Measurements from ENCODE around the gene ZNF716. TPM values are rescaled to one million over a fixed set of nuclear protein-coding genes. Genes with fewer than 3 reads are reported as not detected.

Gene ZNF716
- total RNA-seq, 1 donor, result not detected

DNA sequence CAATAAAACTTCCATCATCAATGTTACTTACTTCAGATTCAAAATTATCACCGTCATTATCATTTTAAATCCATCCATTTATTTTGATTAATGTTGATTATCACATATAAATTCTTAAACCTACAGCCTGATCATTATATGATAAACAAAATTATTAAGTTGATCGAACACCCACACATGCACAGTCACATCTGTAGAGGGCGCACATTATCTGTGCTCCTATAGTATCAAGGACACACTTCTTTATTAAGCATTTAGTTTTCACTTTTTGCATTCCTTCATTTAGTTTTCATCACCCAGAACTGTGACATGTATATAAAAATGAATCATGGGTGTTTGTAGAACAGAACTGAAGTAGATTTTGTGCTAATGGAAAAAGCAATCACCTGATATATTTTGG lies 26.2 kb upstream of the ZNF716 start:
- Histone ChIP-seq H3K4me1 (ENCODE audit: insufficient read depth, low read length) (no peaks in the 10 kb centered on the region), H3K4me3 (ENCODE audit: insufficient read depth, low read length) (no peak overlapping the region), H3K36me3 (ENCODE audit: insufficient read depth, low read length) (no peaks in the 10 kb centered on the region)

DNA sequence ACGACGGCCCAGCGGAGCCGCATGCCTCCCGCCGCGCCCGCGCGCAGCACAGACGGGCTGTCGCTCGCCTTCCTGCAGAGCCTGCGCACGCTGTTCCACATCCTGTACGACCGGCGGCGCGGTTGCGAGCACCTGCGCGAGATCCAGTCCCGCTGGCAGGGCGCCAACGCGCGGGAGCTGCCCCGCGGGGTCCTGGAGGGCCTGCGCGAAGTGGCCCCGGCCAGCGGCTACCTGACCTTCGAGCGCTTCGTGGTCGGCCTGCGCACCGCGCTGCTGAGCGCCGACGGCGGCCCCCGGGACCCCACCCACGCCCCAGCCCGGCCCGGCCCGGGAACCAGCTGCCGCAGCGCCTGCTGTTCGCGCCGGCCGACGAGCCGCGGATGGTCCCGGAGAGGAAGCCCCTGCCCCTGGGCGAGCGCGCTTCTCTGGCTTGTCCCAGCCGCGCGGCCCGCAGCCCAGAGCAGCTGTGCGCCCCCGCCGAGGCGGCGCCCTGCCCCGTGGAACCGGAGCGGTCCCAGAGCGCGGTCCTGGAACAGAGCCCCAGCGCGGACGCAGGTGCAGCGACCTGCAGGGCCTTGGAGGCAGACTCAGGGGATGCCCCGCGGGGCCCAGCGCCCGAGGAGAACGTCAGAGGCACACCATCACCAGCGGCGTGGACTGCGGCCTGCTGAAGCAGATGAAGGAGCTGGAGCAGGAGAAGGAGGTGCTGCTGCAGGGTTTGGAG lies 25.3 kb upstream of the ZNF716 start:
- no peaks in the 10 kb centered on the region for H4K20me1 ChIP-seq (ENCODE audit: insufficient read depth, low read length)
- no peaks in the 10 kb centered on the region for H3K9me3 ChIP-seq (ENCODE audit: low read depth, low read length)
- TF ChIP-seq, protein P1, sequence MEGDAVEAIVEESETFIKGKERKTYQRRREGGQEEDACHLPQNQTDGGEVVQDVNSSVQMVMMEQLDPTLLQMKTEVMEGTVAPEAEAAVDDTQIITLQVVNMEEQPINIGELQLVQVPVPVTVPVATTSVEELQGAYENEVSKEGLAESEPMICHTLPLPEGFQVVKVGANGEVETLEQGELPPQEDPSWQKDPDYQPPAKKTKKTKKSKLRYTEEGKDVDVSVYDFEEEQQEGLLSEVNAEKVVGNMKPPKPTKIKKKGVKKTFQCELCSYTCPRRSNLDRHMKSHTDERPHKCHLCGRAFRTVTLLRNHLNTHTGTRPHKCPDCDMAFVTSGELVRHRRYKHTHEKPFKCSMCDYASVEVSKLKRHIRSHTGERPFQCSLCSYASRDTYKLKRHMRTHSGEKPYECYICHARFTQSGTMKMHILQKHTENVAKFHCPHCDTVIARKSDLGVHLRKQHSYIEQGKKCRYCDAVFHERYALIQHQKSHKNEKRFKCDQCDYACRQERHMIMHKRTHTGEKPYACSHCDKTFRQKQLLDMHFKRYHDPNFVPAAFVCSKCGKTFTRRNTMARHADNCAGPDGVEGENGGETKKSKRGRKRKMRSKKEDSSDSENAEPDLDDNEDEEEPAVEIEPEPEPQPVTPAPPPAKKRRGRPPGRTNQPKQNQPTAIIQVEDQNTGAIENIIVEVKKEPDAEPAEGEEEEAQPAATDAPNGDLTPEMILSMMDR (IDR thresholded peaks at IDR 0.05; ENCODE audit: extremely low read depth, low read depth, low read length), result no peak
- H3K27ac ChIP-seq (ENCODE audit: low read depth, low read length), result no peak overlapping the region
- no peaks in the 10 kb centered on the region for H3K36me3 ChIP-seq (ENCODE audit: insufficient read depth, low read length)
- no peaks in the 10 kb centered on the region for H3K27me3 ChIP-seq (ENCODE audit: insufficient read depth, low read length)
- no peaks in the 10 kb centered on the region for H3K4me1 ChIP-seq (ENCODE audit: insufficient read depth, low read length)
- H2AFZ ChIP-seq (ENCODE audit: low read length), result no peak overlapping the region
- no peak overlapping the region for H3K4me2 ChIP-seq (ENCODE audit: insufficient read depth, low read length)
- H3K79me2 ChIP-seq (ENCODE audit: insufficient read depth, low read length), result no peaks in the 10 kb centered on the region
- no peak for DNase-seq (ENCODE audit: insufficient read length, low spot score, missing footprints)
- H3K4me3 ChIP-seq (ENCODE audit: insufficient read depth, low read length), result no peak overlapping the region

More for the DNA sequence above, 26.2 kb upstream of the ZNF716 start:
- TF ChIP-seq, protein P1 (IDR thresholded peaks at IDR 0.05; ENCODE audit: extremely low read depth, low read depth, low read length), result no peak
- DNase-seq (ENCODE audit: insufficient read length, low spot score, missing footprints), result no peak
- no peak overlapping the region for H3K27ac ChIP-seq (ENCODE audit: low read depth, low read length)
- no peaks in the 10 kb centered on the region for H3K27me3 ChIP-seq (ENCODE audit: insufficient read depth, low read length)
- H3K9me3 ChIP-seq (ENCODE audit: low read depth, low read length), result no peaks in the 10 kb centered on the region
- no peak overlapping the region for H3K4me2 ChIP-seq (ENCODE audit: insufficient read depth, low read length)
- H3K79me2 ChIP-seq (ENCODE audit: insufficient read depth, low read length), result no peaks in the 10 kb centered on the region
- no peak overlapping the region for H2AFZ ChIP-seq (ENCODE audit: low read length)
- no peaks in the 10 kb centered on the region for H4K20me1 ChIP-seq (ENCODE audit: insufficient read depth, low read length)

DNA sequence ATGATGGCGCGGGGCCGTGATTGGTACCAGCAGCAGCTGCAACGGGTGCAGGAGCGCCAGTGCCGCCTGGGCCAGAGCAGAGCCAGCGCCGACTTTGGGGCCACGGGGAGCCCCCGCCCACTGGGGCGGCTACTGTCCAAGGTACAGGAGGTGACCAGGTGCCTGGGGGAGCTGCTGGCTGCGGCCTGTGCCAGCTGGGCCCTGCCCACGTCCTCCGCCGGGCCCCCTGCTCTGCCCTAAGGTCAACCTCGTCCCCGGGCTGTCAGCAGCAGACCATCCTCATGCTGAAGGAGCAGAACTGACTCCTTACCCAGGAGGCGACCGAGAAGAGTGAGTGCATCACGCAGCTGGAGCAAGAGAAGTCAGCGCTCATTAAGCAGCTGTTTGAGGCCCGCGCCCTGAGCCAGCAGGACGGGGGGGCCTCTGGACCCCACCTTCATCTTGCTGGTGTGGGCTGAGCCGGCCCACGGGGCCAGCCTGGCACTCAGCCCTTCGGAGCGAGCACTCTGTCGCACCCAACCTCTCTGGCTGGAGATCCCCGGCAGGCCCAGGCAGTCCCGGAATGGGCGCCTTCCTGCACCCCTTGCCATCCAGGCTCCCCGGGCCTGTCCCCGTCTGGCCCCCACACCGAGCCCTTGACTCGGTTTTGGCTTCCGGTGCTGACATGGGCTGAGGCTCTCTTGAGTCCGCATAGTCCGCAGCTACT lies 24.6 kb upstream of the ZNF716 start:
- Histone ChIP-seq H4K20me1 (ENCODE audit: insufficient read depth, low read length) (no peaks in the 10 kb centered on the region), H2AFZ (ENCODE audit: low read length) (no peak overlapping the region), H3K9me3 (ENCODE audit: low read depth, low read length) (no peaks in the 10 kb centered on the region), H3K79me2 (ENCODE audit: insufficient read depth, low read length) (no peaks in the 10 kb centered on the region), H3K4me2 (ENCODE audit: insufficient read depth, low read length) (no peak overlapping the region), H3K27ac (ENCODE audit: low read depth, low read length) (no peak overlapping the region), H3K36me3 (ENCODE audit: insufficient read depth, low read length) (no peaks in the 10 kb centered on the region), H3K27me3 (ENCODE audit: insufficient read depth, low read length) (no peaks in the 10 kb centered on the region), H3K4me3 (ENCODE audit: insufficient read depth, low read length) (no peak overlapping the region), H3K4me1 (ENCODE audit: insufficient read depth, low read length) (no peaks in the 10 kb centered on the region)
- DNase-seq (ENCODE audit: insufficient read length, low spot score, missing footprints), result no peak
- TF ChIP-seq, protein P1 (IDR thresholded peaks at IDR 0.05; ENCODE audit: extremely low read depth, low read depth, low read length), result no peak

DNA sequence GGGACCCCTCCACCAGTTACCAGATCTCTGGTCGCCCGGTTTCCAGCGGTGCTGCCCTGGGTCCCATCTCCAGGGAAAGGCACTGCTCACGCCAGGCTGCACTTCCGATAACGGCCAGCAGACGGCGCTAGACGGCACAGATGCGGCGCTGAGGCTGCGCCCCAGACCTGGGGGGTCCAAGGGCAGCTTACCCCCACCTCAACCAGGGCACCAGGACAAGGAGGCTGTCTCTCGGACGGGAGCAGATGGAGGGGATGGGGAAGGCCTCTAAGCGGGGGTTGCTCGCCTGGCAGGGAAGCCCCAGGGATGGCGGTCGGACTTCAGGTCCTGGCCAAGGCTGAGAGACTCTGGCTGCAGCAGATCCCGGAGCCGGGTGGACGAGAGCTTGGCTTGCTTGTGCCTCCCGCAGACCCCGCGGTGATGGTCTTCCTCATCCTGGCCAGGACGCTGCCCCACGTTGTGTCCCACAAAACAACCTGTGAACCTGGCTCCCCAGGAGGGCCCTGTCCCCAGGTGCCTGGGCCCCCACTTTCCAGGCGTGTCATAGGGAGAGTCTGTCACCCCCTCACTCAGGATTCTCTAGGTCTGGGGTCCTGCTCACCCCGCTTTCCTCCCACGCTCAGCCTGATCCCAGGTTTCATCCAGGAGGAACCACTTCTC lies 23.9 kb upstream of the ZNF716 start:
- Histone ChIP-seq H3K4me1 (ENCODE audit: insufficient read depth, low read length) (no peaks in the 10 kb centered on the region), H3K4me3 (ENCODE audit: insufficient read depth, low read length) (no peak overlapping the region), H3K4me2 (ENCODE audit: insufficient read depth, low read length) (no peak overlapping the region), H3K79me2 (ENCODE audit: insufficient read depth, low read length) (no peaks in the 10 kb centered on the region), H2AFZ (ENCODE audit: low read length) (no peak overlapping the region), H3K36me3 (ENCODE audit: insufficient read depth, low read length) (no peaks in the 10 kb centered on the region), H3K27ac (ENCODE audit: low read depth, low read length) (no peak overlapping the region), H3K27me3 (ENCODE audit: insufficient read depth, low read length) (no peaks in the 10 kb centered on the region), H3K9me3 (ENCODE audit: low read depth, low read length) (peaks cover 4% of the 10 kb centered on the region), H4K20me1 (ENCODE audit: insufficient read depth, low read length) (no peaks in the 10 kb centered on the region)
- DNase-seq (ENCODE audit: insufficient read length, low spot score, missing footprints), result no peak
- TF ChIP-seq, protein P1 (IDR thresholded peaks at IDR 0.05; ENCODE audit: extremely low read depth, low read depth, low read length), result no peak
